ENCODE results near the gene WDR11. TPM values are rescaled to one million over a fixed set of nuclear protein-coding genes. Genes with fewer than 3 reads are reported as not detected.

Gene WDR11
- total RNA-seq, 1 experiment from 2014 or later = 48.7 TPM

- Histone ChIP-seq H2BK120ac (ENCODE audit: low read depth, low read length, poor library complexity, severe bottlenecking) (no peak overlapping the region), H3K27me3 (ENCODE audit: insufficient read depth, low read length) (no peaks in the 10 kb centered on the region), H3K18ac (ENCODE audit: insufficient read length, low read depth, low read length) (no peak overlapping the region), H4K20me1 (ENCODE audit: control insufficient read depth, insufficient read depth, insufficient read length) (no peaks in the 10 kb centered on the region), H4K8ac (replicated peaks; ENCODE audit: insufficient read length, low read depth, low read length) (no peak overlapping the region), H3K14ac (ENCODE audit: insufficient read depth, low read length) (no peak overlapping the region), H3K27ac (ENCODE audit: insufficient read length, low read depth, low read length) (no peak overlapping the region), H3K4ac (ENCODE audit: low read depth, low read length) (no peak overlapping the region), H3K79me1 (ENCODE audit: insufficient read depth, low read depth, low read length, poor library complexity, severe bottlenecking) (no peaks in the 10 kb centered on the region), H2BK5ac (ENCODE audit: insufficient read length, low read length) (no peak overlapping the region), H3K56ac (ENCODE audit: insufficient read length, low read depth, low read length) (no peak overlapping the region), H3K4me2 (ENCODE audit: insufficient read depth, insufficient read length, low read length) (no peak overlapping the region), H3K79me2 (ENCODE audit: insufficient read depth, low read length) (no peaks in the 10 kb centered on the region), H3K4me1 (ENCODE audit: insufficient read depth, low read length) (no peaks in the 10 kb centered on the region), H2AFZ (ENCODE audit: low read length) (peak overlapping the region; percentile 6), H3K9ac (ENCODE audit: extremely low read depth, insufficient read length, low read length) (no peak overlapping the region), H4K91ac (ENCODE audit: insufficient read length, low read depth, low read length) (no peak overlapping the region), H3T11ph (ENCODE audit: low read length) (no peak overlapping the region), H2AK5ac (ENCODE audit: insufficient read length, low read length) (no peak overlapping the region), H2BK12ac (ENCODE audit: insufficient read length, low read depth, low read length) (no peak overlapping the region), H2BK15ac (ENCODE audit: low read depth, low read length) (no peak overlapping the region), H2BK20ac (ENCODE audit: low read depth, low read length, poor library complexity, severe bottlenecking) (no peak overlapping the region), H3K23me2 (ENCODE audit: insufficient read length, low read depth, low read length, poor library complexity, severe bottlenecking) (no peaks in the 10 kb centered on the region), H4K5ac (ENCODE audit: insufficient read length, low read depth, low read length) (no peak overlapping the region), H3K9me3 (ENCODE audit: control insufficient read depth, low read depth, low read length) (no peaks in the 10 kb centered on the region), H3K23ac (ENCODE audit: insufficient read length, low read depth, low read length) (no peak overlapping the region)
- Mint-ChIP-seq H3K9me3 (no peaks in the 10 kb centered on the region; a peak in 1 of 5 replicates), H3K36me3 (ENCODE audit: insufficient read depth in 1 of 3, low read depth in 3 of 3) (no peaks in the 10 kb centered on the region), H3K4me1 (peaks cover 12 to 14% of the 10 kb centered on the region in 2 experiments), H3K27me3 (ENCODE audit: low read depth) (no peaks in the 10 kb centered on the region), H3K27ac (peak overlapping the region in 1 of 3 experiments; percentile 83; a peak in 1 of 7 replicates), H3K4me3 (no peak overlapping the region)
- TF ChIP-seq CTCF (conservative IDR thresholded peaks at IDR 0.05) = no peak
- no peak for DNase-seq
- no CpG with 5 or more reads among the region's 2 CpGs for WGBS (ENCODE audit: extremely low coverage, insufficient read length, low lambda C conversion rate)
Measured at GRCh38 chr10:120810298-120810697, 40.9 kb upstream of the WDR11 start.
